Measurements from ENCODE around the gene SIX1. TPM values are rescaled to one million over a fixed set of nuclear protein-coding genes. Genes with fewer than 3 reads are reported as not detected.

SIX1 gene
- polyA plus RNA-seq, 1 of the 3 experiments (the other 2 are of a cell fraction) = 52.1 TPM

DNA sequence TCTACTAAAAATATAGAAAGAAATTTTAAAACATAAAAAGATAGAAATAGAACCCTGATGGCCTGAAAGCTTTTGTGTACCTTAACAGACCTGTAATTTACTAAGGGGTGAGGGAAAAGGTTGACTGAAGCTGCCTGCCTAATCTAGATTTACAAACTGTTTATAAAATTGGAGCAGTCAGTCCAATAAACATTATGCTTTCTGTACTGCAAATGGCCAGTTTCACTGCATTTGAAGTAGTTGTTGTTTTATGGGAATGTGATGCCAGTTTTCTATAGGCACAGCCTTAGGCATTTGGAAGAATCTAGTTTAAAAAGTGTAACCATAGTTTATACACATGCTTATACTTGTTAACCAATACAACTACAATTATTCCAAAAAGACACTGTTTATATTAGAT is 19.1 kb downstream of the SIX1 start:
- ChIA-PET CTCF (interaction anchor here (5.0 kb wide), 1 partner anchor 622 kb away, joined by 21 read pairs; no protein-coding TSS in a partner anchor), POLR2A (no interaction called here)
- TF ChIP-seq YY1 (IDR thresholded peaks at IDR 0.05; ENCODE audit: low read depth) (no peak), NFIC (IDR thresholded peaks at IDR 0.05; ENCODE audit: borderline replicate concordance) (no peak), FOSL2 (IDR thresholded peaks at IDR 0.05; ENCODE audit: borderline replicate concordance, low read depth) (no peak), RCOR1 (IDR thresholded peaks at IDR 0.05; ENCODE audit: low read length) (no peak), FOXM1 (IDR thresholded peaks at IDR 0.05; ENCODE audit: low read depth) (no peak), RFX5 (IDR thresholded peaks at IDR 0.05; ENCODE audit: low read length) (no peak), NRF1 (IDR thresholded peaks at IDR 0.05; ENCODE audit: low read depth, low read length) (no peak), ELF1 (IDR thresholded peaks at IDR 0.05) (no peak), RXRA (IDR thresholded peaks at IDR 0.05; ENCODE audit: borderline replicate concordance, low read depth) (no peak), TCF12 (IDR thresholded peaks at IDR 0.05) (no peak), SMC3 (IDR thresholded peaks at IDR 0.05; ENCODE audit: low read depth, low read length) (no peak), USF1 (IDR thresholded peaks at IDR 0.05; ENCODE audit: borderline replicate concordance, low read depth) (no peak), USF2 (IDR thresholded peaks at IDR 0.05; ENCODE audit: borderline replicate concordance, low read depth, low read length) (no peak)
- TF ChIP-seq, protein P1, sequence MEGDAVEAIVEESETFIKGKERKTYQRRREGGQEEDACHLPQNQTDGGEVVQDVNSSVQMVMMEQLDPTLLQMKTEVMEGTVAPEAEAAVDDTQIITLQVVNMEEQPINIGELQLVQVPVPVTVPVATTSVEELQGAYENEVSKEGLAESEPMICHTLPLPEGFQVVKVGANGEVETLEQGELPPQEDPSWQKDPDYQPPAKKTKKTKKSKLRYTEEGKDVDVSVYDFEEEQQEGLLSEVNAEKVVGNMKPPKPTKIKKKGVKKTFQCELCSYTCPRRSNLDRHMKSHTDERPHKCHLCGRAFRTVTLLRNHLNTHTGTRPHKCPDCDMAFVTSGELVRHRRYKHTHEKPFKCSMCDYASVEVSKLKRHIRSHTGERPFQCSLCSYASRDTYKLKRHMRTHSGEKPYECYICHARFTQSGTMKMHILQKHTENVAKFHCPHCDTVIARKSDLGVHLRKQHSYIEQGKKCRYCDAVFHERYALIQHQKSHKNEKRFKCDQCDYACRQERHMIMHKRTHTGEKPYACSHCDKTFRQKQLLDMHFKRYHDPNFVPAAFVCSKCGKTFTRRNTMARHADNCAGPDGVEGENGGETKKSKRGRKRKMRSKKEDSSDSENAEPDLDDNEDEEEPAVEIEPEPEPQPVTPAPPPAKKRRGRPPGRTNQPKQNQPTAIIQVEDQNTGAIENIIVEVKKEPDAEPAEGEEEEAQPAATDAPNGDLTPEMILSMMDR (IDR thresholded peaks at IDR 0.05) = no peak
- TF ChIP-seq, protein P2, sequence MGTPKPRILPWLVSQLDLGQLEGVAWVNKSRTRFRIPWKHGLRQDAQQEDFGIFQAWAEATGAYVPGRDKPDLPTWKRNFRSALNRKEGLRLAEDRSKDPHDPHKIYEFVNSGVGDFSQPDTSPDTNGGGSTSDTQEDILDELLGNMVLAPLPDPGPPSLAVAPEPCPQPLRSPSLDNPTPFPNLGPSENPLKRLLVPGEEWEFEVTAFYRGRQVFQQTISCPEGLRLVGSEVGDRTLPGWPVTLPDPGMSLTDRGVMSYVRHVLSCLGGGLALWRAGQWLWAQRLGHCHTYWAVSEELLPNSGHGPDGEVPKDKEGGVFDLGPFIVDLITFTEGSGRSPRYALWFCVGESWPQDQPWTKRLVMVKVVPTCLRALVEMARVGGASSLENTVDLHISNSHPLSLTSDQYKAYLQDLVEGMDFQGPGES (IDR thresholded peaks at IDR 0.05; ENCODE audit: low read depth, low read length) = no peak
- no peaks in the 10 kb centered on the region for H4K20me1 ChIP-seq (ENCODE audit: insufficient read depth)
- no peak for DNase-seq
- no peak overlapping the region for H3K4me3 ChIP-seq (ENCODE audit: low read depth in 2 of 2, low read length in 1 of 2)
- H3F3A ChIP-seq (replicated peaks; ENCODE audit: insufficient read depth) = peaks cover 10% of the 10 kb centered on the region
- H3K27ac ChIP-seq (ENCODE audit: low read depth in 2 of 2, low read length in 1 of 2) = no peak overlapping the region
- H3K9ac ChIP-seq = no peak overlapping the region
- no peaks in the 10 kb centered on the region for H3K27me3 ChIP-seq (ENCODE audit: insufficient read depth)
- no peaks in the 10 kb centered on the region for H3K9me3 ChIP-seq
- peaks cover 12% of the 10 kb centered on the region; the same call in 1 of the 2 replicates for H3K79me2 ChIP-seq (ENCODE audit: insufficient read depth)
- no peak overlapping the region for H2AFZ ChIP-seq (ENCODE audit: low read depth)
- H3K4me2 ChIP-seq = no peak overlapping the region
- H3K4me1 ChIP-seq (ENCODE audit: control insufficient read depth in 1 of 2, insufficient read depth in 2 of 2, low read depth in 1 of 2, low read length in 1 of 2) = peaks cover 0 to 13% of the 10 kb centered on the region in 2 experiments; a peak in 2 of 4 replicates
- H3K9me2 ChIP-seq = no peaks in the 10 kb centered on the region
- peaks cover 0 to 7% of the 10 kb centered on the region in 2 experiments for H3K36me3 ChIP-seq (replicated peaks in 1 of 2; ENCODE audit: control insufficient read depth in 1 of 2, insufficient read depth in 2 of 2, low read length in 1 of 2)

All from SK-N-SH (cell line).